HEK293 (cell line): ENCODE data around the gene CYP24A1.

ENCODE experiments used
- CTCF ChIP-seq: fragments of 450-650 bp; formaldehyde crosslinking; IDR thresholded peaks from 2 replicates; pipeline ENCODE4 v1.5.1; 2016; ENCODE audit warnings: missing biosample characterization, missing genetic modification characterization
- ZFP41 ChIP-seq: fragments of 450-650 bp; formaldehyde crosslinking; IDR thresholded peaks from 2 replicates; pipeline ENCODE4 v1.5.1; 2016; ENCODE audit warnings: missing biosample characterization, missing genetic modification characterization, borderline replicate concordance
- ZNF174 ChIP-seq: fragments of 450-650 bp; formaldehyde crosslinking; IDR thresholded peaks from 2 replicates; pipeline ENCODE4 v1.5.0; 2017; ENCODE audit warnings: missing biosample characterization, mild to moderate bottlenecking, missing genetic modification characterization
- ZNF280D ChIP-seq: fragments of 450-650 bp; formaldehyde crosslinking; IDR thresholded peaks from 2 replicates; pipeline ENCODE4 v1.5.1; 2016; ENCODE audit warnings: missing biosample characterization, missing genetic modification characterization
- ZNF394 ChIP-seq: fragments of 450-650 bp; formaldehyde crosslinking; IDR thresholded peaks from 2 replicates; pipeline ENCODE4 v1.5.1; 2016; ENCODE audit warnings: missing biosample characterization, missing genetic modification characterization, mild to moderate bottlenecking, moderate library complexity, borderline replicate concordance
- ZNF560 ChIP-seq: fragments of 450-650 bp; formaldehyde crosslinking; IDR thresholded peaks from 2 replicates; pipeline ENCODE4 v1.5.1; 2017; ENCODE audit warnings: missing biosample characterization, missing genetic modification characterization, borderline replicate concordance

GRCh38 chr20:54148947-54149764 is 24.6 kb downstream of the CYP24A1 start:
- no peak for TF ChIP-seq ZNF174 (tag by site-specific recombination)
- TF ChIP-seq CTCF (tag by site-specific recombination) = no peak
- TF ChIP-seq ZNF560 (tag by site-specific recombination) = no peak
- TF ChIP-seq ZFP41 (tag by site-specific recombination) = no peak
- TF ChIP-seq ZNF394 (tag by site-specific recombination) = no peak
- no peak for TF ChIP-seq ZNF280D (tag by site-specific recombination)
